RPMI7951 (cell line): Measurements from ENCODE around the gene RAB3B. TPM values are rescaled to one million over a fixed set of nuclear protein-coding genes. Genes with fewer than 3 reads are reported as not detected.
"Not testable (repeated sequence)": the region's sequence is repeated elsewhere in the genome, so short reads cannot be mapped to it uniquely, and the experiment has no call there.

Experiments
- DNase-seq: peaks from one replicate; pipeline ENCODE4 v3.0.0-alpha.2; 2012; ENCODE audit warnings: low read depth
- total RNA-seq: library from RNA; depleted of rRNA; stranded (reverse); fragments of >200 nt; shearing (Covaris generic); gene quantifications from 2 replicates; pipeline ENCODE4 v1.2.3, GENCODE V29; 2014; rRNA removed

RAB3B gene
- total RNA-seq, 1 experiment from 2014 or later: 5.6 TPM

GRCh38 chr1:51873270-51873669 is 117.2 kb downstream of the RAB3B start:
- not testable (repeated sequence) for DNase-seq

- no peak for DNase-seq
Observed at GRCh38 chr1:51871351-51871975, 119.0 kb downstream of the RAB3B start.

GRCh38 chr1:51870603-51871350 is 119.7 kb downstream of the RAB3B start:
- no peak for DNase-seq

DNA sequence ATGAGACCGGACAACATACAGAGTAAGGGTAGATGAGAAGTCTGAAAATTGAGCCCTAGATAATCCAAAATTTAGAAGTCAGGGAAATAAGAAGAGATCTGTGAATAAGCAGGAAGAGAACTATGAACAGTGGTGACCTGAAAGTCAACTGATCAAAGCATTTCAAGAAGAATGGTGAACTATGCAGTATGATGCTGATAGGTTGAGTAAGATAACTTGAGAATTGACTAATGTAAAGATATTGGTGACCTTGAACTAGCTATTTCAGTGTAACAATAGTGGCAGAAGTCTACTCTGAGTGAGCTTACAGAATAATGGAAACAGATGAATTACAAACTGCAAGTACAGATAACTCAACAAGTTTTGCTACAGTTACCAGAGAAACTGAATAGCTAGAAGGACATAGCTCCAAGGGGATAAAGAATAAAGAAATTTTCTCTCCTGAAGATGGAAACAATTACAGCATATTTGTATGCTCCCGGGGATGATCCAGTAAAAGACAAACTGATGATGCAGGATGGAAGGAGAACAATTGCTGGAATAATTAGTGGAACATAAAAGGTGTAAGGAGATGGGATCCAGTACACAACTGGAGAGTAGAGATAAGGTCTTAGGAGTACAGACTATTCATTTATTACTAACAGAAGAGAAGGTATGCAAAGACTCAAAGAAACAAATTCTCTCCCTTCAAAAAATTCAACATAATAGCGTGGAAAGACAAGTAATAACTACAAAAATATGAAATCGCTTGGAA is 122.8 kb downstream of the RAB3B start:
- DNase-seq: no peak

- no peak for DNase-seq
Observed at GRCh38 chr1:51863384-51863783, 127.1 kb downstream of the RAB3B start.

GRCh38 chr1:51861669-51862068 is 128.8 kb downstream of the RAB3B start:
- DNase-seq: no peak

- no peak for DNase-seq
Observed at GRCh38 chr1:51859735-51860134, 130.8 kb downstream of the RAB3B start.

- DNase-seq: no peak
Observed at GRCh38 chr1:51859333-51859732, 131.2 kb downstream of the RAB3B start.

- DNase-seq: no peak
Observed at GRCh38 chr1:51858892-51859291, 131.6 kb downstream of the RAB3B start.

Other genes starting within 250 kb of the RAB3B start
- gene NRDC, start 112.0 kb downstream of the RAB3B start, total RNA-seq: 62.5 and 71.9 TPM in 2 replicates
- 12.4 and 15.0 TPM in 2 replicates for gene KTI12, start 43.1 kb upstream of the RAB3B start, total RNA-seq
- gene TXNDC12, start 64.5 kb upstream of the RAB3B start, total RNA-seq: 59.7 and 66.2 TPM in 2 replicates
- gene BTF3L4, start 65.6 kb upstream of the RAB3B start, total RNA-seq: 86.6 and 92.8 TPM in 2 replicates
- gene ZFYVE9, start 151.4 kb upstream of the RAB3B start, total RNA-seq: 13.6 and 13.8 TPM in 2 replicates